NCI-H2029 (cell line): Measurements from ENCODE around the gene ENO4.

Experiments used
- DNase-seq: peaks from one replicate; lab custom pipeline; 2025; lab: John Stamatoyannopoulos, UW

ENO4 gene

GRCh38 chr10:116868198-116868676 is 18.9 kb downstream of the ENO4 start:
- DNase-seq, result no peak

GRCh38 chr10:116868722-116869121 is 19.4 kb downstream of the ENO4 start:
- no peak for DNase-seq

- no peak for DNase-seq
These were observed 21.6 kb downstream of the ENO4 start for GRCh38 chr10:116870949-116871348.

GRCh38 chr10:116873134-116873533 is 23.8 kb downstream of the ENO4 start:
- DNase-seq, result no peak

- no peak for DNase-seq
These were observed 26.6 kb downstream of the ENO4 start for GRCh38 chr10:116875897-116876296.

GRCh38 chr10:116877391-116877790 is 28.1 kb downstream of the ENO4 start:
- no peak for DNase-seq

GRCh38 chr10:116878123-116878522 is 28.8 kb downstream of the ENO4 start:
- no peak for DNase-seq

GRCh38 chr10:116879817-116880216 is 30.5 kb downstream of the ENO4 start:
- DNase-seq, result no peak

- DNase-seq, result no peak
These were observed 31.6 kb downstream of the ENO4 start for GRCh38 chr10:116880716-116881482.

GRCh38 chr10:116882639-116883038 is 33.3 kb downstream of the ENO4 start:
- no peak for DNase-seq

- no peak for DNase-seq
These were observed 37.5 kb downstream of the ENO4 start for GRCh38 chr10:116886772-116887171.

GRCh38 chr10:116888380-116889055 is 39.2 kb downstream of the ENO4 start:
- DNase-seq, result no peak

- no peak for DNase-seq
These were observed 39.8 kb downstream of the ENO4 start for GRCh38 chr10:116889066-116889465.

GRCh38 chr10:116891208-116891607 is 41.9 kb downstream of the ENO4 start:
- DNase-seq, result no peak

GRCh38 chr10:116892907-116893685 is 43.8 kb downstream of the ENO4 start:
- no peak for DNase-seq

GRCh38 chr10:116893686-116894037 is 44.4 kb downstream of the ENO4 start:
- no peak for DNase-seq

GRCh38 chr10:116899626-116900025 is 50.3 kb downstream of the ENO4 start:
- no peak for DNase-seq

GRCh38 chr10:116905845-116906210 is 56.5 kb downstream of the ENO4 start:
- no peak for DNase-seq

- no peak for DNase-seq
These were observed 58.1 kb downstream of the ENO4 start for GRCh38 chr10:116907245-116907987.

- no peak for DNase-seq
These were observed 60.0 kb downstream of the ENO4 start for GRCh38 chr10:116909307-116909706.

- no peak for DNase-seq
These were observed 61.6 kb downstream of the ENO4 start for GRCh38 chr10:116910910-116911309.

GRCh38 chr10:116912162-116912561 is 62.9 kb downstream of the ENO4 start:
- no peak for DNase-seq
